Mucosa of descending colon (tissue), 3 donors: ENCODE measurements around the gene RNU4-1. TPM values are rescaled to one million over a fixed set of nuclear protein-coding genes. Genes with fewer than 3 reads are reported as not detected.
A peak's percentile ranks its signal among the peaks of the same experiment; 100 is the strongest.
"Not testable (repeated sequence)": the region's sequence is repeated elsewhere in the genome, so short reads cannot be mapped to it uniquely, and the experiment has no call there.

Experiments
- ATAC-seq: fragments of 200-7000 bp; cut with Tn5 transposase; one replicate; pipeline ENCODE4 v1.9.1; 2020; ENCODE audit warnings: mild to moderate bottlenecking, moderate library complexity
- DNase-seq, 3 donors: peaks; one replicate each; pipeline ENCODE4 v3.0.0-alpha.2; 2020
- H3K36me3 ChIP-seq: fragments of 200-600 bp; one replicate; pipeline ENCODE4 v1.8.0; 2021; ENCODE audit warnings: low read depth, mild to moderate bottlenecking
- H3K4me1 ChIP-seq: fragments of 200-600 bp; one replicate; pipeline ENCODE4 v1.8.0; 2021; ENCODE audit warnings: low read depth, mild to moderate bottlenecking
- H3K4me3 ChIP-seq: fragments of 200-600 bp; one replicate; pipeline ENCODE4 v1.8.0; 2021; ENCODE audit warnings: mild to moderate bottlenecking
- H3K9me3 ChIP-seq: fragments of 200-600 bp; one replicate; pipeline ENCODE4 v1.8.0; 2021; ENCODE audit warnings: mild to moderate bottlenecking
- intact Hi-C, 2 donors: fragments of 100-400 bp; cut with DNase I in 1 of 2; cut with micrococcal nuclease in 1 of 2; formaldehyde crosslinking; loops; one replicate each; pipeline versions ENCODE4 v1.11.0 to v1.11.1; 2022; cut with DNase I, micrococcal nuclease
- long read RNA-seq, 2 donors: library from polyadenylated mRNA; unstranded; transcript quantifications; one replicate each; pipeline ENCODE4 v2.0.0, GENCODE V29; 2019 to 2021
- total RNA-seq, 3 donors: library from RNA; stranded (reverse); fragmentation: NEBNext Ultra II Directional in 2 of 3; extraction: Animal tissue kit (Norgen Biotek cat#: 25700) in 2 of 3; gene quantifications; one replicate each; pipeline versions ENCODE4 v1.2.1 to v1.2.4, GENCODE V29; 2021 to 2023
- TF ChIP-seq, protein P1 (sequence below): fragments of 200-600 bp; IDR thresholded peaks from one replicate; pipeline ENCODE4 v1.8.0; 2022; ENCODE audit warnings: antibody characterized with exemption, mild to moderate bottlenecking
- donor health status: DM: no; HTN: no; CAD: no; lungs with moderate emphysema.
- donor health status: DM: no; HTN: no; CAD: no.
- donor health status: DM: no; HTN: yes; CAD: no.

Gene RNU4-1
- total RNA-seq: 1,000 to 10,000 TPM; 2,217 to 4,015 (median 3,130) TPM
- long read RNA-seq, donor 1: 0 reads
- long read RNA-seq, donor 2: 0 reads

DNA sequence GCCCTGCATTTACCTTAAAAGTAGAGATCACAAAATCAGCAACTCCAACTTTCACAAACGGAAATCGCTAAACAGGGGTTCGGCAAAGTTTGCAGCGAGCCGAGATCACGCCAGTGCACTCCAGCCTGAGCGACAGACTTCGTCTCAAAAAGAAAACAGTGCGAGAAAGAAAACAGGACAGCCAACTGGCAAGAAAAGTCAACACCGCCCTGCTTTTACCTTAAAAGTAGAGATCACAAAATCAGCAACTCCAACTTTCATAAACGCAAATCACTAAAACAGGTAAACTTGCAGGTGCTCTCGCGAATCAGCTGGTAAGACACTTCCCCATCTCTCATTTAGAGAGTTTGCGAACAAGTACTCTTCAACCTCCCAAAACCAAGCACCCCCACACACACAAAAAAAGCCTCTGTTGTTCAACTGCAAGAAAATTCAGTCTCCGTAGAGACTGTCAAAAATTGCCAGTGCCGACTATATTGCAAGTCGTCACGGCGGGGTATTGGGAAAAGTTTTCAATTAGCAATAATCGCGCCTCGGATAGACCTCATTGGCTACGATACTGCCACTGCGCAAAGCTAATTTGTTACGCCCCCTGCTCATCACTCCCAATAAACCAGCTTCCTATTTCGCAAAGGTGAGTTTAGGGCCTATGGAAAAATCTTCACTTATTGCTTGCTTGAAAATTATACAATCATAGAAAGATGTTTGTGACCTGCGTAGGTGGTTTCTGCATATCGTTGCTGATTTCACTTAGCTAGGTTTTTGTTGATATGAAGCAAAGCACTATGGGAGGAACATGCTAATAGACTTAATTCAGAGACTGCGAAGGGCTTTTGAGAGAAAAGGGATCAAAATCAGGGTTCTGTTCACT is at the start of gene RNU4-1:
Gene RNU4-1 (minus strand): TSS at position 577 of the 871 bp plus-strand sequence.
- H3K9me3 ChIP-seq: no peaks in the 10 kb centered on the region
- ATAC-seq (peak; percentile 63), DNase-seq (peak in 2 of 3 donors; percentile 54 to 79)
- no peaks in the 10 kb centered on the region for H3K36me3 ChIP-seq
- peak within 1 kb of the TSS; percentile 42 for H3K4me3 ChIP-seq
- TF ChIP-seq, protein P1, sequence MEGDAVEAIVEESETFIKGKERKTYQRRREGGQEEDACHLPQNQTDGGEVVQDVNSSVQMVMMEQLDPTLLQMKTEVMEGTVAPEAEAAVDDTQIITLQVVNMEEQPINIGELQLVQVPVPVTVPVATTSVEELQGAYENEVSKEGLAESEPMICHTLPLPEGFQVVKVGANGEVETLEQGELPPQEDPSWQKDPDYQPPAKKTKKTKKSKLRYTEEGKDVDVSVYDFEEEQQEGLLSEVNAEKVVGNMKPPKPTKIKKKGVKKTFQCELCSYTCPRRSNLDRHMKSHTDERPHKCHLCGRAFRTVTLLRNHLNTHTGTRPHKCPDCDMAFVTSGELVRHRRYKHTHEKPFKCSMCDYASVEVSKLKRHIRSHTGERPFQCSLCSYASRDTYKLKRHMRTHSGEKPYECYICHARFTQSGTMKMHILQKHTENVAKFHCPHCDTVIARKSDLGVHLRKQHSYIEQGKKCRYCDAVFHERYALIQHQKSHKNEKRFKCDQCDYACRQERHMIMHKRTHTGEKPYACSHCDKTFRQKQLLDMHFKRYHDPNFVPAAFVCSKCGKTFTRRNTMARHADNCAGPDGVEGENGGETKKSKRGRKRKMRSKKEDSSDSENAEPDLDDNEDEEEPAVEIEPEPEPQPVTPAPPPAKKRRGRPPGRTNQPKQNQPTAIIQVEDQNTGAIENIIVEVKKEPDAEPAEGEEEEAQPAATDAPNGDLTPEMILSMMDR: no peak
- H3K4me1 ChIP-seq: peaks cover 2% of the 10 kb centered on the region
- intact Hi-C loops: no loop called here

DNA sequence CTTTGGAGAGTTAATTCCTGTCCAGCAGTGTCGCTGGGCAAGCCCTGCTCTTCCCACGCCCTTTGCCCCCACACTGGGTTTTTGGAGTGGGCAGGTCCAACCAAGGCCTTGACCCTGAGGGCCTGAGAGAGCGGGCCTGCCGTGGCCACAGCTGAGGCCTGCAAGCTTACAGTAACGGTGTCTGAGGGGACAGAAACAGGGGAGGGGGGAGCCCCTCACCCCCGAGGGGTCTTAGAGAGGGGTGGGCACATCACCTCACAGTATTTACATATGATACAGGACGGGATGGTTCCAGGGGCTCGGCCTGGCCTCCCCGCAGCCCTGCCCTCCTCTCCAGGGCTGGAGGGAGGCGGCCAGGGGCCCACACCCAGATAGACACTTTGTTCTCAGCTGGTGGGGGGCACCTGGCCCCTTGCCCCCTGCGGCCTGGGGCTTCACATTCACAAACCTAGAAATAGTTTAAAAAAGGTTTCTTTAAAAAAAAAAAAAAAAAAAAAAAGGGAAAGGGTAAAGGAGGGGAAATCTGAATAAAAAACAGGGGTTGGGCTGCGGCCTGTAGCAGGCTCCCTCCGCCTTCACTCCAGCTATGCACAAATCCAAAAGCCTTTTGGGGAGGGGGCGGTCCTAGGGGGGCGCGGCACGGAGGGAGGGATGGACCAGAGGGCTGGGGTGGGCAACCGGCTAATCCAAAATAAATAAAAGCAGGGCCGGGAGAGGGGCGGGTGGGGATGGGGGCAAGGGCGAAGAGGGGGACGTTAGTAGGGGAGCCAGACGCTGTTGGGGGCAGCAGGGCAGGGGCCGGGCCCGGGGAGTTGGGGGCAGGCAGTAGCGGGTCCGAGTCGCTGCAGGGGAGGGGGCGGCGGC is 49.4 kb upstream of the RNU4-1 start:
- H3K9me3 ChIP-seq: peaks cover 4% of the 10 kb centered on the region
- no peak for DNase-seq
- no peaks in the 10 kb centered on the region for H3K36me3 ChIP-seq
- ATAC-seq: no peak
- no peak overlapping the region for H3K4me3 ChIP-seq
- TF ChIP-seq, protein P1: no peak
- intact Hi-C loops: no loop called here
- no peaks in the 10 kb centered on the region for H3K4me1 ChIP-seq

DNA sequence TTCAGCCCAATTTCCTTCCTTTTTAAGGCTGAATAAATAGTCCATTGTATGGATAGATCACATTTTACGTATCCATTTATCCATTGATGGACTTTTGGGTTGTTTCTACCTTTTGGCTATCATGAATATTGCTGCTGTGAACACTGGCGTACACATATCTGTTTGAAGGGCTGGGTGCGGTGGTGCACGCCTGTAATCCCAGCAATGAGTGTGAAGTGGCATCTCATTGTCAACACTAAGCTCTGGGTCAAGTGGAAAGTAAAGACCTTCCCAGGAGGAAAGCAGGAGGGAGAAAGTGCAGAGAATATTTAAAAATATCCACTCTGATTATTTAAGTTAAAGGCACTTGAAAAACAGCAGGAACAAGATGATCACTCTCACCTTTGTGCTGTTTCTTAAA is 46.2 kb upstream of the RNU4-1 start:
- H3K9me3 ChIP-seq: peaks cover 8% of the 10 kb centered on the region
- TF ChIP-seq, protein P1: no peak
- intact Hi-C loops: no loop called here
- no peak for DNase-seq
- no peak overlapping the region for H3K4me3 ChIP-seq
- no peaks in the 10 kb centered on the region for H3K36me3 ChIP-seq
- H3K4me1 ChIP-seq: no peaks in the 10 kb centered on the region
- ATAC-seq: no peak

DNA sequence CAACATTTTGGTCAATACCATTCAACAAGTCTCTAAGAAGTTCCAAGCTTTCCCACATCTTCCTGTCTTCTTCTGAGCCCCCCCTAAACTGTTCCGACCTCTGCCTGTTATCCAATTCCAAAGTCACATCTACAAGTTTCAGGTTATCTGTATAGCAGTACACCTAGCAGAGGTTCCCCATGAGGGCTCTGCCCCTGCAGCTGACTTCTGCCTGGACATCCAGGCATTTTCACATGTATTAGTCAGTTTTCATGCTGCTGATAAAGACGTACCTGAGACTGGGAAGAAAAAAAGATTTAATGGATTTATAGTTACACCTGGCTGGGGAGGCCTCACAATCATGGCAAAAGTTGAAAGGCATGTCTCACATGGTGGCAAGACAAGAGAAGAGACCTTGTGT is 44.7 kb upstream of the RNU4-1 start:
- no peak for DNase-seq
- no peak for ATAC-seq
- intact Hi-C loops: no loop called here
- H3K36me3 ChIP-seq: no peaks in the 10 kb centered on the region
- TF ChIP-seq, protein P1: no peak
- H3K4me3 ChIP-seq: no peak overlapping the region
- peaks cover 8% of the 10 kb centered on the region for H3K9me3 ChIP-seq
- H3K4me1 ChIP-seq: no peaks in the 10 kb centered on the region

DNA sequence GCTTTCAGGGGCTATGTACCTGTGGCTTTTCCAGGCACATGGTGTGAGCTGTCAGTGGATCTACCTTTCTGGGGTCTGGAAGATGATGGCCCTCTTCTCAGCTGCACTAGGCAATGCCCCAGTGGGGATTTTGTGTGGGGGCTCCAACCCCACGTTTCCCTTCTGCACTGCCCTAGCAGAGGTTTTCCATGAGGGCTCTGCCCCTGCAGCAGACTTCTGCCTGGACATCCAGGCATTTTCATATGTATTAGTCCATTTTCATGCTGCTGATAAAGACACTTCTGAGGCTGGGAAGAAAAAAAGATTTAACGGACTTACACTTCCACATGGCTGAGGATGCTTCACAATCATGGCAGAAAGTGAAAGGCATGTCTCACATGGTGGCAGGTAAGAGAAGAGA is 43.4 kb upstream of the RNU4-1 start:
- DNase-seq, H3K4me1 ChIP-seq, H3K4me3 ChIP-seq, H3K36me3 ChIP-seq, H3K9me3 ChIP-seq, ATAC-seq, intact Hi-C loops: not testable (repeated sequence)

DNA sequence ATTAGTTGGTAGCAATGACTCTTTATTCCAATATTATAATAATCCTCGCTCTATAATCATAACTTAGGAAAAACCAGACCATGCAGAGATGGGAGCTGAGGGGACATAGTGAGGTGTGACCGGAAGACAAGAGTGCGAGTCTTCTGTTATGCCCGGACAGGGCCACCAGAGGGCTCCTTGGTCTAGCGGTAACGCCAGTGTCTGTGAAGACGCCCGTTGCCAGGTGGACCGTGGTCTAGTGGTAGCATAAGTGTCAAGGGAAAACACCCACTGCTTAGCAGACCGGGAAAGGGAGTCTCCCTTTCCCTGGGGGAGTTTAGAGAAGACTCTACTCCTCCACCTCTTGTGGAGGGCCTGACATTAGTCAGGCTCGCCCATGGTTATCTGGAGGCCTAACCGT is 42.4 kb upstream of the RNU4-1 start:
- ATAC-seq, H3K36me3 ChIP-seq, H3K4me3 ChIP-seq, intact Hi-C loops, H3K4me1 ChIP-seq, H3K9me3 ChIP-seq: not testable (repeated sequence)
- DNase-seq: peak; percentile 64 to 82 (median 73)
- TF ChIP-seq, protein P1: peak; percentile 68
